Parathyroid adenoma (tissue), 2 donors: ENCODE measurements around the gene MAML2.

Source experiments
- H2AFZ ChIP-seq: fragments of 300-600 bp; sonication (generic); one replicate; pipeline ENCODE4 v1.7.0; 2017; ENCODE audit warnings: antibody characterized with exemption, mild to moderate bottlenecking
- H3K27ac ChIP-seq: fragments of 300-600 bp; sonication (generic); one replicate; pipeline ENCODE4 v1.7.0; 2017
- H3K27me3 ChIP-seq: fragments of 300-600 bp; sonication (generic); one replicate; pipeline ENCODE4 v1.7.0; 2017; ENCODE audit warnings: low read length; ENCODE audit not compliant: control insufficient read depth, insufficient read depth
- H3K36me3 ChIP-seq: fragments of 300-600 bp; sonication (generic); one replicate; pipeline ENCODE4 v1.7.0; 2017; ENCODE audit warnings: low read length; ENCODE audit not compliant: control insufficient read depth, insufficient read depth
- H3K4me1 ChIP-seq: fragments of 300-600 bp; sonication (generic); one replicate; pipeline ENCODE4 v1.7.0; 2017; ENCODE audit warnings: control low read depth
- H3K4me2 ChIP-seq: fragments of 300-600 bp; sonication (generic); one replicate; pipeline ENCODE4 v1.7.0; 2017; ENCODE audit warnings: low read length
- H3K4me3 ChIP-seq: fragments of 300-600 bp; sonication (generic); one replicate; pipeline ENCODE4 v1.7.0; 2017; ENCODE audit warnings: low read depth, low read length
- H3K79me2 ChIP-seq: fragments of 300-600 bp; sonication (generic); one replicate; pipeline ENCODE4 v1.7.0; 2017; ENCODE audit warnings: control low read depth
- H3K9ac ChIP-seq: fragments of 300-600 bp; sonication (generic); one replicate; pipeline ENCODE4 v1.7.0; 2017; ENCODE audit warnings: mild to moderate bottlenecking
- H3K9me3 ChIP-seq: fragments of 300-600 bp; sonication (generic); one replicate; pipeline ENCODE4 v1.7.0; 2017; ENCODE audit warnings: low read length; ENCODE audit not compliant: control insufficient read depth
- TF ChIP-seq, protein P1 (sequence below): fragments of 300-600 bp; sonication (generic); IDR thresholded peaks from one replicate; pipeline ENCODE4 v1.7.0; 2017; ENCODE audit warnings: antibody characterized with exemption, mild to moderate bottlenecking
- donor health status: primary hyperparathyroidism.

MAML2 gene

DNA sequence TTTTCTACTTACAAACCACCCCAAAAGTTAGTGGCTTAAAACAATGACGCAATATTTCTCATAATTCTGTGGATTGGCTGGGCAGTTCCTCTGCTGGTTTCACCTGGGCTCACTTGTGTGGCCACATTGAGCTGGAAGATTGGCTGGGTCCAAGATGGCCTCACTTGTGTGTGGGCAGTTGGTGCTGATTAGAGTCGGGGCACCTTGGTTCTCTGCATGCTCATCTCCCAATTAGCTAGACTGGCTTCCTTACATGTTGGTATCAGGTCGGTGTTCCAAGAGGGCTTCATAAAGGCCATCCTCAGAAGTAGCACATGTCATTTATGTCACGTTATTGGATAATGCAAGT, 12.5 kb downstream of the MAML2 start:
- peaks cover 7% of the 10 kb centered on the region for H3K79me2 ChIP-seq
- no peak overlapping the region for H3K4me3 ChIP-seq
- TF ChIP-seq, protein P1, sequence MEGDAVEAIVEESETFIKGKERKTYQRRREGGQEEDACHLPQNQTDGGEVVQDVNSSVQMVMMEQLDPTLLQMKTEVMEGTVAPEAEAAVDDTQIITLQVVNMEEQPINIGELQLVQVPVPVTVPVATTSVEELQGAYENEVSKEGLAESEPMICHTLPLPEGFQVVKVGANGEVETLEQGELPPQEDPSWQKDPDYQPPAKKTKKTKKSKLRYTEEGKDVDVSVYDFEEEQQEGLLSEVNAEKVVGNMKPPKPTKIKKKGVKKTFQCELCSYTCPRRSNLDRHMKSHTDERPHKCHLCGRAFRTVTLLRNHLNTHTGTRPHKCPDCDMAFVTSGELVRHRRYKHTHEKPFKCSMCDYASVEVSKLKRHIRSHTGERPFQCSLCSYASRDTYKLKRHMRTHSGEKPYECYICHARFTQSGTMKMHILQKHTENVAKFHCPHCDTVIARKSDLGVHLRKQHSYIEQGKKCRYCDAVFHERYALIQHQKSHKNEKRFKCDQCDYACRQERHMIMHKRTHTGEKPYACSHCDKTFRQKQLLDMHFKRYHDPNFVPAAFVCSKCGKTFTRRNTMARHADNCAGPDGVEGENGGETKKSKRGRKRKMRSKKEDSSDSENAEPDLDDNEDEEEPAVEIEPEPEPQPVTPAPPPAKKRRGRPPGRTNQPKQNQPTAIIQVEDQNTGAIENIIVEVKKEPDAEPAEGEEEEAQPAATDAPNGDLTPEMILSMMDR, result no peak
- no peaks in the 10 kb centered on the region for H3K9me3 ChIP-seq
- no peaks in the 10 kb centered on the region for H3K36me3 ChIP-seq
- peaks cover 10% of the 10 kb centered on the region for H3K4me1 ChIP-seq
- no peak overlapping the region for H2AFZ ChIP-seq
- H3K27me3 ChIP-seq, result no peaks in the 10 kb centered on the region
- no peak overlapping the region for H3K9ac ChIP-seq
- H3K27ac ChIP-seq, result no peak overlapping the region
- no peak overlapping the region for H3K4me2 ChIP-seq

DNA sequence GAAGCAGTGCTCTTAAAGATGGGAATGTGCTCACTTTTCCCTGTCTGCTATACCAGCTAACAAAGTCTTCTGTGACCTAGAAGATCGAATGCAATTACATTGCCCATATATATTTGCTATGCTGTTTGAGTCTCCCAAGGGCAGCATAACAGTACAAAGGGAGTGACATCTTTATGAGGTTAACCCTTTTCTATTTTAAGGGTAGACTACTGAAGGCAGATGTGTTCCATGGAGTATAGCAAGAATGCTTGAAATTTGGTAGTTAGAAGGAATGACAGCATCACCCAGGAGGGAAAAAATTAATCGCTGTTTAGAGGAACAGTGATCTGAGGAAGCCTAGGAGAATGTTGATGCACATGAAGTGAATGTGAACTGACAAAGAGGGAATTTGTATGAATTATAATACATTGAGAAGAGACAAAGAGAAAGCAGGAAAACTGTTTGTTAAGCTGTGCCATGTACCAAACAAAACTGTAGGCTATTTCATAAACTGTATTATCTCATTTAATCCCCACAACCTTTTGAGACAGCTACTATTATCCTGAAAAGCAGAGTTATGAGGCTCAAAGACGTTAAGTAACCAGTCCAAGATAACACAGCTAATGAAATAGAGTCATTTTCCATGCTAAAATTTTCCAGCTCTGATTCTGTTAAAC, 13.0 kb downstream of the MAML2 start:
- Histone ChIP-seq H3K36me3 (no peaks in the 10 kb centered on the region), H3K27me3 (no peaks in the 10 kb centered on the region), H3K27ac (no peak overlapping the region), H3K4me2 (no peak overlapping the region), H3K4me1 (peaks cover 10% of the 10 kb centered on the region), H3K9ac (no peak overlapping the region), H3K4me3 (no peak overlapping the region), H2AFZ (no peak overlapping the region), H3K79me2 (peaks cover 7% of the 10 kb centered on the region), H3K9me3 (no peaks in the 10 kb centered on the region)
- TF ChIP-seq, protein P1, result no peak

DNA sequence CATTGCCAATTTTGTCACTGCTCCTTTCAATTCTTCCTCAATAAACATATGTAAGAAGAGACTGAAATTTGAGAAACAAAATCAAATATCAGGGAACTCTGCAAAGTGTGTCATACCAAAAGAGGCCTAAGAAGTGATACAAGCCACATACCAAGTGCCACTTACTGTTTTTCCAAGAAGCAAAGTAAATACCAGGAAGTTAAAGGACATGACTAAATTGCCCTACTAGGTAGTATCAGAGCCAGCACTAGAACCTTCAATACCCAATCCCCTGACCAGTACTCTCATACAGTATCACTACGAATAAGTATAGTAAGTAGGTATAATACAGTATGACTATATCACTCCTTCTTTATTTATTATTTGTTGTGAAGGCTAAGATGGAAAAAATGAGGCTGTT, 13.6 kb downstream of the MAML2 start:
- Histone ChIP-seq H3K4me3 (no peak overlapping the region), H3K79me2 (peaks cover 7% of the 10 kb centered on the region), H3K4me2 (no peak overlapping the region), H3K27ac (no peak overlapping the region), H2AFZ (no peak overlapping the region), H3K9ac (no peak overlapping the region), H3K36me3 (no peaks in the 10 kb centered on the region), H3K27me3 (no peaks in the 10 kb centered on the region), H3K9me3 (no peaks in the 10 kb centered on the region), H3K4me1 (peaks cover 10% of the 10 kb centered on the region)
- TF ChIP-seq, protein P1, result no peak

DNA sequence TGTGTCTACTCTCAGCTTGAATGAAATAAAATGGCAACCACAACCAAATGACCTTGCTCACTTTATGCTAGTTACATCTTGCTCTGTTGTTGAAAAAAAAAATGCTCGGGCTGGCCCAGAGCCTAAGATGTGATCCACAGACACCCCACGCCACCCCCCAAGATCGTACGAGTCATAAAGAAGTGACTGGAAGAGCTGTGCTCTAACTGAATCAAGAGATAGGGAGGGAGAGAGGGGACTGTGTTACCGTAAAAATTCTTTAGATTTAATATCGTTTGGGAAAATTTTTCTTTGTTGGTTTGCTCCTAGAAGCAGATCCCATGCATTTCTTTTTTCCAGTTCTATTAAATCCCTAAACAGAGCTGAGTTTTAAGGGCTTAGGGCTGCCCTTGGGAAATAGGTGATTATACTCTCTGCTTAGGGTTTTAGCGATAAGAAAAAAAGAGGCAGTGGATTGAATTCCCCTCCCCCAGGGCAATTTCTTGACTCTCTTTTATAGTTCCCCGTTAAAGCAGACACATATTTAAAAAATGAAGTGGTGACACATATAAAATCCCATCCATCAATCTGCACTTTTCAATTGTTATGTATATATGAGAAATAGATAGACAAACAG, 14.5 kb downstream of the MAML2 start:
- no peaks in the 10 kb centered on the region for H3K36me3 ChIP-seq
- H3K4me1 ChIP-seq, result peaks cover 10% of the 10 kb centered on the region
- no peak overlapping the region for H3K27ac ChIP-seq

More for the DNA sequence above, 14.5 kb downstream of the MAML2 start:
- Histone ChIP-seq H3K9ac (no peak overlapping the region), H3K9me3 (no peaks in the 10 kb centered on the region), H3K27me3 (no peaks in the 10 kb centered on the region), H3K4me3 (no peak overlapping the region), H3K79me2 (peaks cover 7% of the 10 kb centered on the region), H3K4me2 (no peak overlapping the region), H2AFZ (no peak overlapping the region)
- TF ChIP-seq, protein P1, result no peak
